HG03521 (cell line): ENCODE results near the gene ANKRD13C.
A peak's percentile ranks its signal among the peaks of the same experiment; 100 is the strongest.

Source experiments
- ATAC-seq: cut with Tn5 transposase; IDR thresholded peaks from one replicate; pipeline ENCODE4 v1.9.1; 2021; ENCODE audit warnings: mild to moderate bottlenecking, moderate library complexity; ENCODE audit not compliant: unreplicated experiment

Gene ANKRD13C

GRCh38 chr1:70222716-70223235 is 131.7 kb downstream of the ANKRD13C start:
- ATAC-seq = no peak

DNA sequence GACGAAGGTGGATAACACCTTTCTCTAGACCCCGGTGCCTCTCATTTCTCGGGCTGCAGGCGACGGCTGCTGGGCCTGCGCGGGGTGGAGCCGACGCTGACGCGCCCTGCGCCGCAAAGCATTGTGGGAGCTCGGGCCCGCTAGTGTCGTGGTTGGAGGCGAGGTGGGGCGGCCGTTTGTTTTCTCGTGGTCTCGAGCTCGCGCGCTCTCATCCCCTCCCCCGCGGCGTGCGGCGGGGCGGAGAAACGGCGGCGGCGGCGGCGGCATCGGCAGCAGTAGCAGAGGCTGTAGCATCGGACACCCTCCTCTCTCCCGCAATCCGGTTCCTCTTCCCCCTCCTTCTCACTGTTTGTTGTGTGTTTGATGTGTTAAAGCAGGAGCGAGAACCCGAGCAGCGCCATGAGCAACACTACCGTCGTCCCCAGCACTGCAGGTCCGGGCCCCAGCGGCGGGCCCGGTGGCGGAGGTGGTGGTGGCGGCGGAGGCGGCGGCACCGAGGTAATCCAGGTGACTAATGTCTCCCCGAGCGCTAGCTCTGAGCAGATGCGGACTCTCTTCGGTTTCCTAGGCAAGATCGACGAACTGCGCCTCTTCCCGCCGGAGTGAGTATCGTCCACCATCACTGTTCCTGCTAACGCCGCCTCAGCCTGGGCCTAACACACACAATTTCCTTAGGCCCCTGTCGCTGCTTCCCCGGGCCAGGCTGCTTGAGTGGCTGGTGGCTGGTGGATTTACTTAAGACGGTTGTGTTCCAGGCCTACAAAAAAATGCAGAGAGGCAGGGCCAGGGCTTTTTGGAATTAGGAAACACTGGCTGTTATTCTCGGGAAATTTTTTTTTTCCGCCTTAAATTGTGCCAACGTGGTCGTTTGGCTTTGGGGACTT is 133.0 kb downstream of the ANKRD13C start, which contains the start of gene SRSF11:
Gene SRSF11 (plus strand): TSS at position 143 of the 884 bp plus-strand sequence. CDS start 257 bp downstream, at position 400.
- peak; percentile 95 for ATAC-seq

DNA sequence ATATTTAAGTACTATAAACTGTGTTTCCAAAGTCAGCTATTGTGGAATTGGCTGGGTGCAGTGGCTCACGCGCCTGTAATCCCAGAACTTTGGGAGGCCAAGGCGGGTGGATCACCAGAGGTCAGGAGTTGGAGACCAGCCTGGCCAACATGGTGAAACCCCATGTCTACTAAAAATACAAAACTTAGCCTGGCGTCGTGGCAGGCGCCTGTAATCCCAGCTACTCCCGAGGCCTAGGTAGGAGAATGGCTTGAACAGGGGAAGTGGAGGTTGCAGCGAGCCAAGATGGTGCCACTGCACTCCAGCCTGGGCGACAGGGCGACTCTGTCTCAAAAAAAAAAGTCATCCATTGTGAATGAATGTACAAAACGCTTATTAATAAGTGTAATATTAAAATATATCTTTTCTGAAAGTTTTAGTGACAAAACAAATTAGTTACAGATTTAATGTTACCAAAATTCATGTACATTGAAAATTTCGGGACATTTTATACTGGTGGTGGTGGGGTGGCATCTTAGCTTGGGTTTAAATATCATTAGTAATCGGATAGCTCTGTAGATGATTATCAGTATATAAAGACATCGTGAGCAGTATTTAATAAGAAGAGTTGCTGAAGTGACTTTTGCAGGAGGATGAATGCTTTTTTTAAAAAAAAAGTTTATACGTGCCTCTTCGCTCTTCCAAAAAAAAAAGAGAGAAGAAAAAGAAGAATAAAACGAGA is 133.8 kb downstream of the ANKRD13C start:
- ATAC-seq = no peak

- ATAC-seq = no peak
These were observed 134.5 kb downstream of the ANKRD13C start for GRCh38 chr1:70220015-70220414.

DNA sequence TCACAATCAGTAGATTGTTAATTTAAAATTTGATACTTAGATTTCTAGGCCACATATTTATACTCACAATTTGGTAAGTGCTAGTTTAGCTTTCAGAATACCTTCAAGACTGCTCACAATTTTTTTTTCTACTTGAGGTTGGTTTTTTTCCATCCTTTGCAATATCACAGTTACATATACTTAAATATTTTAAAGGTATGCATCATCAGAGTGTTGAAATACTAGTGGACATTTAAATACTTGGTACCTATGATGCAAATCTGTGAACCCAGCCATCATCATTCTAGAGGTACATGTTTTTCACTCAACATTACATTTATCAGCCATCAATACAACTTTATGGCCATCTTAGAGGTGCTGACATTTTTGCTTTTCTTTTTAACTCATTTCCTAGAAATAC is 143.0 kb downstream of the ANKRD13C start:
- ATAC-seq = no peak

DNA sequence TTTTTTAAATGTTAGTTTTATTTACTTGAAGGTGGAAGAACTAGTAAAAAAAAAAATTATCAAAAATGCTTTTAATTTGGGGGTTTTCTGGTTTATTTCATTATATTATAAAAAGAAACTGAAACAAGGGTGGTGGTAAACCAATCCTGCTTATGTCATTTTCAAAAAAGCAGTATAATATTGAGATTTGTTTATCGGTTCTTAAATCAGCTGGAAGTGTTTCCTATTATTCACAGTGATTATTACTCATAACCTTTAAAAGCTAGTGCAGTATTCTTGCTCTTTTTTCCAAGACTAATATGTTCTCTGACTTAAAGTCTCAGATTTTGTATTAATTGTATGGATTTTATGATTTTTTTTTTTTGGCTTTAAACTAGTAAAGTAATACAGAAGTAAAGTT is 143.7 kb downstream of the ANKRD13C start:
- no peak for ATAC-seq
